Cardiac muscle cell (in vitro differentiated cells and primary cell): Measurements from ENCODE around the gene RFC4. TPM values are rescaled to one million over a fixed set of nuclear protein-coding genes. Genes with fewer than 3 reads are reported as not detected.
A peak's percentile ranks its signal among the peaks of the same experiment; 100 is the strongest.

Experiments used
- DNase-seq, 2 donors: peaks; one replicate each; pipeline versions ENCODE4 v3.0.0 to v3.0.0-alpha.2; 2010 to 2017; ENCODE audit warnings: low read depth in 1 of 2, low spot score in 1 of 2
- H3K27ac ChIP-seq: fragments of 200-600 bp; sonication (generic); 2 replicates; pipeline ENCODE4 v1.5.1; 2016
- H3K27me3 ChIP-seq: fragments of 200-600 bp; sonication (generic); 2 replicates; pipeline ENCODE4 v1.6.0; 2016; ENCODE audit warnings: control low read depth
- H3K36me3 ChIP-seq: fragments of 200-600 bp; sonication (generic); 2 replicates; pipeline ENCODE4 v1.5.1; 2016; ENCODE audit warnings: control low read depth
- H3K4me1 ChIP-seq: fragments of 200-600 bp; sonication (generic); 2 replicates; pipeline ENCODE4 v1.8.1; 2017; ENCODE audit warnings: low read depth, mild to moderate bottlenecking, mixed run types
- H3K4me3 ChIP-seq: fragments of 200-600 bp; sonication (generic); 2 replicates; pipeline ENCODE4 v1.5.1; 2016; ENCODE audit warnings: mild to moderate bottlenecking
- H3K9me3 ChIP-seq: fragments of 200-600 bp; sonication (generic); 2 replicates; pipeline ENCODE4 v1.5.1; 2017; ENCODE audit warnings: low read depth, mild to moderate bottlenecking, control low read depth
- CTCF ChIP-seq: IDR thresholded peaks from 2 replicates; pipeline ENCODE4 v1.5.1; 2012; ENCODE audit warnings: low read depth, mild to moderate bottlenecking, low read length
- polyA plus RNA-seq: library from polyadenylated mRNA; unstranded; fragments of >200 nt; fragmentation: Nextera tagmentation; extraction: Ambion mirVana; gene quantifications from 2 replicates; pipeline ENCODE4 v1.2.1, GENCODE V29; 2016
- total RNA-seq: library from RNA; depleted of rRNA; stranded (reverse); fragments of >200 nt; gene quantifications from 2 replicates; pipeline ENCODE4 v1.2.3, GENCODE V29; 2016

RFC4 gene
- total and polyA plus RNA-seq, 2 experiments from 2014 or later, result 23.0 to 47.4 TPM

- no peak for TF ChIP-seq CTCF
- Histone ChIP-seq H3K27me3 (no peaks in the 10 kb centered on the region), H3K9me3 (no peaks in the 10 kb centered on the region), H3K4me1 (no peaks in the 10 kb centered on the region), H3K27ac (no peak overlapping the region), H3K4me3 (no peak overlapping the region), H3K36me3 (no peaks in the 10 kb centered on the region)
- DNase-seq, result no peak
Observed at GRCh38 chr3:186750316-186750715, 56.0 kb downstream of the RFC4 start.

GRCh38 chr3:186746008-186746407, 60.3 kb downstream of the RFC4 start:
- no peaks in the 10 kb centered on the region for H3K9me3 ChIP-seq
- peak overlapping the region; percentile 48 for H3K27ac ChIP-seq
- peak; percentile 36 to 90 for DNase-seq
- H3K36me3 ChIP-seq, result no peaks in the 10 kb centered on the region
- no peak overlapping the region for H3K4me3 ChIP-seq
- no peaks in the 10 kb centered on the region for H3K27me3 ChIP-seq
- no peak for TF ChIP-seq CTCF
- H3K4me1 ChIP-seq, result no peaks in the 10 kb centered on the region

GRCh38 chr3:186743666-186744065, 62.6 kb downstream of the RFC4 start:
- Histone ChIP-seq H3K4me3 (no peak overlapping the region), H3K36me3 (no peaks in the 10 kb centered on the region), H3K27me3 (no peaks in the 10 kb centered on the region), H3K4me1 (no peaks in the 10 kb centered on the region), H3K27ac (no peak overlapping the region), H3K9me3 (no peaks in the 10 kb centered on the region)
- no peak for TF ChIP-seq CTCF
- DNase-seq, result no peak

GRCh38 chr3:186742618-186743380, 63.5 kb downstream of the RFC4 start:
- no peak for DNase-seq

More at GRCh38 chr3:186742618-186743380, 63.5 kb downstream of the RFC4 start:
- Histone ChIP-seq H3K4me3 (no peak overlapping the region), H3K9me3 (no peaks in the 10 kb centered on the region), H3K36me3 (no peaks in the 10 kb centered on the region), H3K4me1 (no peaks in the 10 kb centered on the region), H3K27me3 (no peaks in the 10 kb centered on the region), H3K27ac (no peak overlapping the region)
- no peak for TF ChIP-seq CTCF

Other genes starting within 250 kb of the RFC4 start
- 10.9 and 13.4 TPM in 2 replicates for gene TBCCD1, start 239.1 kb downstream of the RFC4 start, total RNA-seq
- 16.4 and 22.2 TPM in 2 replicates for gene TBCCD1, start 239.1 kb downstream of the RFC4 start, polyA plus RNA-seq
- gene DNAJB11, start 235.8 kb downstream of the RFC4 start, total RNA-seq, result 47.4 and 114 TPM in 2 replicates
- 56.6 and 144 TPM in 2 replicates for gene DNAJB11, start 235.8 kb downstream of the RFC4 start, polyA plus RNA-seq
- gene AHSG, start 193.4 kb downstream of the RFC4 start, total RNA-seq, result not detected in 2 replicates
- 0.59 TPM in 1 of 2 replicates, not detected in the other for gene AHSG, start 193.4 kb downstream of the RFC4 start, polyA plus RNA-seq
- not detected in 2 replicates for gene FETUB, start 166.1 kb downstream of the RFC4 start, total RNA-seq
- not detected in 2 replicates for gene FETUB, start 166.1 kb downstream of the RFC4 start, polyA plus RNA-seq
- not detected in 2 replicates for gene HRG, start 140.5 kb downstream of the RFC4 start, total RNA-seq
- gene HRG, start 140.5 kb downstream of the RFC4 start, polyA plus RNA-seq, result not detected in 2 replicates
- gene KNG1, start 89.1 kb downstream of the RFC4 start, total RNA-seq, result not detected in 2 replicates
- not detected in 2 replicates for gene KNG1, start 89.1 kb downstream of the RFC4 start, polyA plus RNA-seq
- 621 and 911 TPM in 2 replicates for gene EIF4A2, start 22.9 kb downstream of the RFC4 start, total RNA-seq
- 359 and 471 TPM in 2 replicates for gene EIF4A2, start 22.9 kb downstream of the RFC4 start, polyA plus RNA-seq
- gene ADIPOQ, start 36.2 kb upstream of the RFC4 start, total RNA-seq, result not detected in 2 replicates
- gene ADIPOQ, start 36.2 kb upstream of the RFC4 start, polyA plus RNA-seq, result not detected in 2 replicates
- gene ST6GAL1, start 124.0 kb upstream of the RFC4 start, total RNA-seq, result 70.1 and 123 TPM in 2 replicates
- gene ST6GAL1, start 124.0 kb upstream of the RFC4 start, polyA plus RNA-seq, result 62.9 and 64.3 TPM in 2 replicates